ENCODE data around the gene UTF1.

UTF1 gene

DNA sequence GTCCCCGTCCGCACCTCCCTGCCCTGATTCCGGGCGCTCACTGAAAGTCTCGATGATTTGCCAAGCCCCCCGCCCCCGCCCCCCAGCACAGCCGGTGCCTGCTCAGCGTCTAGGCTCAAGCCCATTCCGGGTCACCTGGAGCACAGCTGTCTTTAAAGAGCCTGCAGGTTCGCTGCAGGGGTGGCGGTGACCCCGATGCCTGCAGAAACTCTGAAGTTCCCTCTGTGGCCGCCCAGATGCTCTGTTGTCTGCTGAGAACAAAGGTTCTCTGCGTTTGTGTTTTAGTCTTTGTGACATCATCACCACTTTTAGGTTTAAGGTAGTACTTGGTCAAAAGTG, 8.4 kb downstream of the UTF1 start:
- DNase-seq (ENCODE audit: low read depth in 1 of 2, low spot score in 1 of 2), result no peak
- in situ Hi-C loops (cut with HindIII; ENCODE audit: low pct_unique_long_range_greater_than_20kb, low sequenced_read_pairs), result no loop called here
- TF ChIP-seq JUND (IDR thresholded peaks at IDR 0.05; ENCODE audit: low read depth), result no peak

DNA sequence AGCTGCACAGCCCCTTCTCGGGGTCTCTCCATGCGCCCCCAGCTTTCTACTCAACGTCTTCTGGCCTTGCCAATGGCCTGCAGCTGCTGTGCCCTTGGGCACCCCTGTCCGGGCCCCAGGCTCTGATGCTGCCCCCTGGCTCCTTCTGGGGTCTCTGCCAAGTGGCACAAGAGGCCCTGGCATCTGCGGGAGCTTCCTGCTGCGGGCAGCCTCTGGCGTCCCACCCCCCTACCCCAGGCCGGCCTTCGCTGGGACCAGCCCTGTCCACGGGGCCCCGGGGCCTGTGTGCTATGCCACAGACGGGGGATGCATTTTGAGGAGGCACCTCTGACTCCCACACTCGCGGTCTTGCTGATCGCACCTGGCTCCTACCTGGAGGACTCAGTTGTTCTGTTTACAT, 10.0 kb downstream of the UTF1 start:
- TF ChIP-seq JUND (IDR thresholded peaks at IDR 0.05; ENCODE audit: low read depth), result no peak
- in situ Hi-C loops (cut with HindIII; ENCODE audit: low pct_unique_long_range_greater_than_20kb, low sequenced_read_pairs), result no loop called here
- DNase-seq (ENCODE audit: low read depth in 1 of 2, low spot score in 1 of 2), result no peak

DNA sequence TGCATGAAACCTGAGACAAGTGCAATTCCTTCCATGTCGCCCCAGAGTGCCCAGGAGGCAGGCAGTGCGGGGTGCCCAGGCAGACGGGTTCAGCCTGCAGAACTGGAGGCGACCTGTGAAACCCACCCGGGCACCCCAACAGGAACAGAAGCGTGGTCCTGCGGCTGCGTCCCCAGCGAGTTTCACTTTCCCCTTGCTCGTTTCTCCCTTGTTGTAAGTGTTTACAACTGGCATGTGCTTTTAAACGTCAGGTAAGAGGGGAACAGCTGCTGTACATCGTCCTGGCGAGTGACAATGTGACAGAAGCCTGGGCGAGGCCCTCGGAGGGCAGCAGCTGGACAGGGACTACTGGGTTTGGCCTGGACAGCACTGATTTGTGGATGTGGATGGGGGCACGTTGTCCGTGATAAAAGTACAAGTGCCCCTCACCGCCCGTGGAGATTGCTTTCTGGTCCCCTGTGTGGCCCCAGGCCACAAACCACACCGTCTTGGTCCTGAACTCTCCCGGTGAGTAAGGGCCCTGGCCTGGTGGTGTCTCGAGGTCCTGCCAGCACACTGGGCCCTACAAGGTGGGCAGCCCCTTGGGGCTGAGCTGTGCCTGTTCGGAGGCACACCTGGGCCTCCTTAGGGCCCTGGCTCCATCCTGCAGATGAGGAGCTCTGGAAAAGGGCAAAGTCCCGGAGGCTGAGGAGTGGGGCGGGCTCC, 11.6 kb downstream of the UTF1 start:
- no peak for DNase-seq (ENCODE audit: low read depth in 1 of 2, low spot score in 1 of 2)
- in situ Hi-C loops (cut with HindIII; ENCODE audit: low pct_unique_long_range_greater_than_20kb, low sequenced_read_pairs), result no loop called here
- TF ChIP-seq JUND (IDR thresholded peaks at IDR 0.05; ENCODE audit: low read depth), result no peak

DNA sequence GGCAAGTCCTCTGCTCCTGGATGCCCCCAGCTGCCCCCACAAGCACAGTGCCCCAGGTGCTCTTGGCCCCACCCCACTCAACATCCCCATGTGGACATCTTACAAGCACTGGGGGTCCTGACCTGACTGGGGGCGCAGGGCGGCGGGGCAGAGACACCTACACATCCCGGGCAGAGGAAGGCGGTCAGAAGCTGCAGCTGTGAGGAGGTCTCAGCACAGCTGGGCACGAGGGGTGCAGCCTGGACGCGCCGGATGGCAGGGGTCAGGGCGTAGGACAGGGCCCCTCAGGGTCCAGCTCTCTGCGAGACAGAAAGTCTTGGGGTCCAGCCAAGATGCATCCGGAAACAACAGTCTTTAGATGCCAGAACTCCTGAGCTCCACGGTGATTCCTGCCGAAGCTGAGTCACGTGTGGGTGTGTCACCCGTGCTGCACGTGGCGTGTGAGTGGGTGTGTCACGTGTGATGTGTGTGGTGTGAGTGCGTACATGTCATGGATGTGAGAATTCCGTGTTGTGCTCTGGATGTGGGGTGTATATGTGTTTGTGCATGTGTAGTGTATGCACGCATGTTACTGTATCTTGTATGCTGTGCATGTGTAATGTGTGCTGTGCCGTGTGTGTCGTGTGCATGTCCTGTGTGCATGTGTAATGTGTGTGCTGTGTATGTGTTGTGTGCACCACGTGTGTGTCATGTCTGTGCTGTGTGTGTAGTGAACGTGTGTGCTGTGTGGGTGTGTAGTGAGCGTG, 12.8 kb downstream of the UTF1 start:
- in situ Hi-C loops (cut with HindIII; ENCODE audit: low pct_unique_long_range_greater_than_20kb, low sequenced_read_pairs), result no loop called here
- no peak for DNase-seq (ENCODE audit: low read depth in 1 of 2, low spot score in 1 of 2)
- TF ChIP-seq JUND (IDR thresholded peaks at IDR 0.05; ENCODE audit: low read depth), result no peak

DNA sequence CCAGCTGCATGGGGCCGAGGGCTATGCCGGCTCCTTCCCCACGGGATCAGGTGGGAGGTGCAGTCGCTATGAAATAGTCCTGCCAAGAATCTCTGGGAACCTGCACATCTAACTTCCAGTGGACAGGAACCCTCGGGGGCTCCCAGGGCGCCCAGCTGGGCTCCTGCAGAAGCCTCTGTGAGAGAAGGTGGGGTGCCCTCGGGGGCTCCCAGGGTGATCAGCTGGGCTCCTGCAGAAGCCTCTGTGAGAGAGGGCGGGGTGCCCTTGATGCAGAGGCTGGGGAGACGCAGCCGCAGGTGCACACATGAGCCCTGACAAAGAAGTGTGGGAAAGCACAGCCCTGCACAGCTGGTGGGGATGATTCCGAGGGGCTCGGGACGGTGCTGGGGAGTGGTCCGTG, 13.6 kb downstream of the UTF1 start:
- in situ Hi-C loops (cut with HindIII; ENCODE audit: low pct_unique_long_range_greater_than_20kb, low sequenced_read_pairs), result no loop called here
- DNase-seq (ENCODE audit: low read depth in 1 of 2, low spot score in 1 of 2), result no peak
- no peak for TF ChIP-seq JUND (IDR thresholded peaks at IDR 0.05; ENCODE audit: low read depth)

DNA sequence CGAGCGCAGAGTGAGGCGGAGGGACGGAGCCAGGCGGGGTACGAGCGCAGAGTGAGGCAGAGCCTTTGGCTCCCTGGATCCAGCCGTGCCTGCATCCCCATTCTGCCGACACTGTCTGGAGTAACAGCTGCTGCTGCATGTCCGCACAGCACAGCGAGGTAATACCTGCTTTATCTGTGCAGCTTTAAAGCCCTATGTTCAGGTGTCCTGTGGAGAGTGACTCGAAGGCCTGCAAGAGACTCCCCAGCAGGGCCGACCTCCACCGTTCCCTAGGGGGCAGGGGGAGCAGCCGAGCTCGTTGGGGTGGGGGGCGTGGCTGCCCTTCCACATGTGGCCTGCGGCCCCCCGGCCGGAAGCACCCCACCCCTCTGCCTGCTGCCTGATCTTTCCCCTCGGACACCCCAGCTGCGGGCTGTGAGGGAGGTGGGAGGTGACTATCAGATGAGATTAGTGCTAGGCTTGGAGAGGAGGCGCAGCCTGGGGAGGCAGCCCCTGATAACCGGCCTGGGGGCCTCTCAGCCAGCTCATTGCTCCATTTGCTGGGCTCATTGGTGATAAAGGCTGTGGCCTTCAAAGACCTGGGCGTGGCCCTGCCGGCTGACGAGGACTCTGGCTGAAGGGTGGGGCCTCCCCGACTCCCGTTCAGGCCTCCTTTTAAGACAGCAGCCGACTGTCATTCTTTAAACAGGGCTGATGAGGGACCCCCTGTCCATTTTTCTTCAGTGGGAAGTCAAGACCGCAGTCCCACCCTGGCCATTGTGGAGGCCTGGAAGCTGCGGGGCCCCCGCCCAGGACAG, 15.6 kb downstream of the UTF1 start:
- no peak for TF ChIP-seq JUND (IDR thresholded peaks at IDR 0.05; ENCODE audit: low read depth)
- in situ Hi-C loops (cut with HindIII; ENCODE audit: low pct_unique_long_range_greater_than_20kb, low sequenced_read_pairs), result no loop called here
- no peak for DNase-seq (ENCODE audit: low read depth in 1 of 2, low spot score in 1 of 2)

DNA sequence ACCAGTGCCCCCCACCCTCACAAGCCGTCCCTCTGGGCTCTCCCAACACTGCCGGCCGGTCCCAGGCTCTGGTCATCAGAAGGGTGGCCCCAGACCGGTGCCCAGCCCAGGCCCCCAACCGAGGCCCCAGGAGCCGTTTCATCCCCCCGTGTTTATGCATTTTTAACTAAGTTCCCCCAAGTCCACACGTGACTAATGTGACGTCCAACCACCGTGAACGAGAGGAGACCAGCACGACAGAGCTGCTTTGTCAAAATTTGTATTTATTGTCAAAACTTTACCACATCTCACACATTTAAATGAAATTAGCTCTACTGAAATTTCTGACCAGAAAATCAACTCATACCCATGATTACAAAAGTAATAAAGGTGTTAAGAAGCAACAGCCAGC, 16.2 kb downstream of the UTF1 start:
- TF ChIP-seq JUND (IDR thresholded peaks at IDR 0.05; ENCODE audit: low read depth), result no peak
- no peak for DNase-seq (ENCODE audit: low read depth in 1 of 2, low spot score in 1 of 2)
- in situ Hi-C loops (cut with HindIII; ENCODE audit: low pct_unique_long_range_greater_than_20kb, low sequenced_read_pairs), result no loop called here

DNA sequence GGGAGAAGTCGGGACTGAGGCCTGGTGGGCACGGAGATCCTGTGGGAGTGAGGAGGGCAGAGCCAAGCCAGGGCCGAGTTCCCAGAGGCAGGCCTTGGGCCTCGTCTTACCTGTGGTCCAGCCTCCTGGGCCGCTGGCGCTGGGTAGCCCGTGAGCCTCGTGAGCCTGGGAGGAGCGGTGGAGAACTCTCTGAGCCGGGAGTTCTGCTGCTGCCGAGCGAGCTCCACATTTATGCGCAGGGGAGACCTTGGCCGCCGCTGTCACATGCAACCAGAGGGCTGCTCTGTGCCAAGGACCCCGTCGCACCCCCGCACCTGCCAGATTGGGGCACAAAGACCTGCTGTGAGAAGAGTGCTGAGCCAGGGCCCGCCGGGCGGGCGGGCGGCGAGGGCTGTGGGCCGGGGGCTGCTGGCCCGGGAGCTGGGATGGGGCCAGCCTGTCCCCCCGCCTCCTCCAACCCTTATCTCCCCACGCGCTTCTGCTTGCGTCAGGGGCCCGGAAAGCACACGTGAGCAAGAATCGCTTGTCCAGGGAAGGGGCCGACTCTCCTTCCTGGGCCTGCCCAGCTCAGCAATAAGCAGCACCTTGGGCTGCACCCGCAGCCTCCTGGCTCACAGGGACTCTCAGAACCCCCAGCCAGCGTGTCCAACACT, 17.8 kb downstream of the UTF1 start:
- no peak for TF ChIP-seq JUND (IDR thresholded peaks at IDR 0.05; ENCODE audit: low read depth)
- in situ Hi-C loops (cut with HindIII; ENCODE audit: low pct_unique_long_range_greater_than_20kb, low sequenced_read_pairs), result no loop called here
- DNase-seq (ENCODE audit: low read depth in 1 of 2, low spot score in 1 of 2), result no peak

DNA sequence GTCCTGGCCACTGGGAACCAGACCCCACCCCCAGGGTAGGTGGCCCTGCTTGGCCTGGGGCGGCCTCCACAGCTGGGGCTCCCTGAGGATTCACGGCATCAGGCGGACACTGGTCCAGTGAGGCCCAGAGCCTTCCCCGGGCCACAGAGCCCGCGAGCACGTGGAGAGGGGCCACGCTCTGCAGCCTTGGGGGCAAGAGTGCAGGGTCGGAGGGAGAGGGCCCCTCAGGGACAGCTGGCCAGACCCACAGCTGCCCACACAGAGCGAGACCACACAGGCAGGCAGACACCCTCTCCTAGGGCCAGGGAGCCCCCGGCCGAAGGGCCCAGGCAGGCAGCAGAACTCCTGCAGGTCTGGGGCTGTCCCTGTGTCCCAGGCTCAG, 18.3 kb downstream of the UTF1 start:
- TF ChIP-seq JUND (IDR thresholded peaks at IDR 0.05; ENCODE audit: low read depth), result no peak
- no peak for DNase-seq (ENCODE audit: low read depth in 1 of 2, low spot score in 1 of 2)
- in situ Hi-C loops (cut with HindIII; ENCODE audit: low pct_unique_long_range_greater_than_20kb, low sequenced_read_pairs), result no loop called here

DNA sequence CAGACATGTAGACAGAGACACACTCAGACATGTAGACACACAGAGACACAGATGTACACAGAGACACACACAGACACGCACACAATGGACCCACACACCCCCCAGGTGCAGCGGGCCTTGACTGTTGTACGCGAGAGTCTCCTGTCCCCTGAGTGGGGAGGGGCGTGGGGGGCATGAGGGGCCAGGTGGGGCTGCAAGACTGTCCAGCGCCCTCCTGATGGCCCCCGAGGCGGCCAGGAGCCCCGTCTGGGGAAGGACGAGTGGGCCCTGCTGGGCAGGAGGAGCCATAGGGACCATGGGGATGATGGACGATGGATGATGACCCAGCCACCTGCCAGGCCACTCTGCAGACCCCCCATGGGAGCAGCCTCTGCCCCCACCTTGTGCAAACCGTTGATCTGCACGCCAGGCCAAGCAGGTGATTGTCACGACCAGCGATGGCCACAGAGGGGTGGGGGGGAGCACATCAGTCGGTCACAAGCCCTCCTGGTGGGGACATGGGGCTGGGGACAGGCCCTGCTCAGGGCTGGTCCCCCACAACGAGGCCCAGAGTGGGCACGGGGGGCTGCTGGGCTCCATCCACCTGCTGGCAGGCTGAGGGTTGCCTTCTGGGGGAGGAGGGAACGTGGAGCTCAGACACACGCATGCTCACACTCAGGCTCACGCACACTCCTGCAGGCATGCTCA, 19.2 kb downstream of the UTF1 start:
- no peak for TF ChIP-seq JUND (IDR thresholded peaks at IDR 0.05; ENCODE audit: low read depth)
- in situ Hi-C loops (cut with HindIII; ENCODE audit: low pct_unique_long_range_greater_than_20kb, low sequenced_read_pairs), result no loop called here
- no peak for DNase-seq (ENCODE audit: low read depth in 1 of 2, low spot score in 1 of 2)

DNA sequence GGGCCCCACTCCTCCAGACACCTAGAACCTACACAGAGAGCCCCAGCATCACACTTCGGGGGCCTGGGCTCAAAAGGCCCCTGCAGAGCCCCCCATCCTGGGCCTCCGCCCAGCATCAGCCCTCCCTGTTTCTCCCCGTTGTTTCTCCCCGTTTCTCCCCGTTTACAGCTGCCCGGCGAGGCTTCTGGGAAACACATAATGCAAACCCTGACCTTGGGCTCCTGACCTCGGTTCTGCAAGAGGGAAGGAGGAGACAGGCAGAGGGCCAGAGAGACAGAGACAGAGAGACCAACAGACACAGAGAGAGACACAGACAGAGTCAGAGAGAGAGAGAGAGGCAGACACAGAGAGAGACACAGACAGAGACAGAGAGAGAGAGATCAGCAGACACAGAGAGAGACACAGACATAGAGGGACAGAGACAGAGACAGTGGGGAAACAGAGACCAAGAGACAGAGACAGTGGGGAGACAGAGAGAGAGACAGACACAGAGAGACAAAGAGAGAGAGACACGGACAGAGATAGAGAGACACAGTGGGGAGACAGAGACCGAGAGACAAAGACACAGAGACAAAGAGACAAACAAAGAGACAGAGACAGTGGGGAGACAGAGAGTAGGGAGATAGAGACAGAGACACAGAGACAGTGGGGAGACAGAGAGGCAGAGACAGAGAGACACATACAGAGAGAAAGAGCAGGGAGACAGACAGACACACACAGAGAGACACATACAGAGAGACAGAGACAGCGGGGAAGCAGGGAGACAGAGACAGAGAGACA, 20.1 kb downstream of the UTF1 start:
- no peak for TF ChIP-seq JUND (IDR thresholded peaks at IDR 0.05; ENCODE audit: low read depth)
- no peak for DNase-seq (ENCODE audit: low read depth in 1 of 2, low spot score in 1 of 2)
- in situ Hi-C loops (cut with HindIII; ENCODE audit: low pct_unique_long_range_greater_than_20kb, low sequenced_read_pairs), result no loop called here

Measured in T47D (cell line).